Measurements from ENCODE around the gene IPMK. TPM values are rescaled to one million over a fixed set of nuclear protein-coding genes. Genes with fewer than 3 reads are reported as not detected.
A peak's percentile ranks its signal among the peaks of the same experiment; 100 is the strongest.

Gene IPMK
- total RNA-seq, 2 donors from 2014 or later: 1.5 to 7.5 TPM

DNA sequence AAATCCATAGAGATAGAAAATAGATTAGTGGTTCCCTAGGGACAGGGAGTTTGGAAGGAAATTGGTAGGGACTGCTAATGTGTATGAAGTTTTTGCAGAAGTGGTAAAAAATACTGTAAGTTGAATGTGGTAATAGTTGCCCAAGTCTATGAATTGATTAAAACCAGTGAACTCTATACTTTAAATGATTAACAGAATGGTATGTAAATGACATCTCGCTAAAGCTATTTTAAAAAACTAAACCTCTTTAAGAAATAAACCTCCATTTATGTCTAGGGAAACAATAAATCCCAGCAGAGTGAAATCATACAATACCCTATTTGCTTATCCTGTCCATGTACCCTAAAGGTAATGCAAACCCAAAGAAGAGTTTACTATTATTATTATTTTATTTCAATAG lies 61.4 kb downstream of the IPMK start:
- TF ChIP-seq, protein P1, sequence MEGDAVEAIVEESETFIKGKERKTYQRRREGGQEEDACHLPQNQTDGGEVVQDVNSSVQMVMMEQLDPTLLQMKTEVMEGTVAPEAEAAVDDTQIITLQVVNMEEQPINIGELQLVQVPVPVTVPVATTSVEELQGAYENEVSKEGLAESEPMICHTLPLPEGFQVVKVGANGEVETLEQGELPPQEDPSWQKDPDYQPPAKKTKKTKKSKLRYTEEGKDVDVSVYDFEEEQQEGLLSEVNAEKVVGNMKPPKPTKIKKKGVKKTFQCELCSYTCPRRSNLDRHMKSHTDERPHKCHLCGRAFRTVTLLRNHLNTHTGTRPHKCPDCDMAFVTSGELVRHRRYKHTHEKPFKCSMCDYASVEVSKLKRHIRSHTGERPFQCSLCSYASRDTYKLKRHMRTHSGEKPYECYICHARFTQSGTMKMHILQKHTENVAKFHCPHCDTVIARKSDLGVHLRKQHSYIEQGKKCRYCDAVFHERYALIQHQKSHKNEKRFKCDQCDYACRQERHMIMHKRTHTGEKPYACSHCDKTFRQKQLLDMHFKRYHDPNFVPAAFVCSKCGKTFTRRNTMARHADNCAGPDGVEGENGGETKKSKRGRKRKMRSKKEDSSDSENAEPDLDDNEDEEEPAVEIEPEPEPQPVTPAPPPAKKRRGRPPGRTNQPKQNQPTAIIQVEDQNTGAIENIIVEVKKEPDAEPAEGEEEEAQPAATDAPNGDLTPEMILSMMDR (IDR thresholded peaks at IDR 0.05): no peak
- no peaks in the 10 kb centered on the region for H3K27me3 ChIP-seq (replicated peaks; ENCODE audit: insufficient read depth)
- no peak for ATAC-seq (ENCODE audit: insufficient number of reproducible peaks, low FRiP score, low read depth)

DNA sequence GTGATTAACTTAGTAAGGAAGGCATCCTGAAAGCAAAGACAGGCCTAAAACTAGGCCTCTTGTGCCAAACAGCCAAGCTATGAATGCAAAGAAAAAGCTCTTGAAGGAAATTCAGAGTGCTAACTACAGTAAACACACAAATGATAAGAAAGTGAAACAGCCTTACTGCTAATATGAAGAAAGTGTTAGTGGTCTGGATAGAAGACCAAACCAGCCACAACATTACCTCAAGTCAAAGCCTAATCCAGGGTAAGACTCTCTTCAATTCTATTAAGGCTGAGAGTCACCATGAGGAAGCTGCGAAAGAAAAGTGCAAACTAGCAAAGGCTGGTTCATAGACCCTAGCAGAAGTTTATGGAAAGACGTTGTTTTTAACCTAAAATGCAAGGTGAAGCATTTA lies 66.0 kb downstream of the IPMK start:
- Histone ChIP-seq H3K27me3 (replicated peaks; ENCODE audit: insufficient read depth) (no peaks in the 10 kb centered on the region), H3K9me3 (no peaks in the 10 kb centered on the region), H3K36me3 (no peaks in the 10 kb centered on the region), H3K4me1 (ENCODE audit: control insufficient read depth in 1 of 2, low read depth in 2 of 2) (no peaks in the 10 kb centered on the region), H3K4me3 (no peak overlapping the region), H3K27ac (no peak overlapping the region)
- TF ChIP-seq, protein P1 (IDR thresholded peaks at IDR 0.05): no peak
- ATAC-seq (ENCODE audit: insufficient number of reproducible peaks, low FRiP score, low read depth) (no peak), DNase-seq (ENCODE audit: low spot score) (no peak)

More for the DNA sequence above, 61.4 kb downstream of the IPMK start:
- Histone ChIP-seq H3K27ac (no peak overlapping the region), H3K36me3 (no peaks in the 10 kb centered on the region), H3K4me3 (no peak overlapping the region), H3K9me3 (no peaks in the 10 kb centered on the region), H3K4me1 (ENCODE audit: control insufficient read depth in 1 of 2, low read depth in 2 of 2) (no peaks in the 10 kb centered on the region)
- DNase-seq (ENCODE audit: low spot score): no peak

GRCh38 chr10:58189269-58189668 lies 78.4 kb downstream of the IPMK start:
- peak overlapping the region in 1 of 2 donors; percentile 8 for H3K27ac ChIP-seq
- DNase-seq (ENCODE audit: low spot score): no peak
- no peak for ATAC-seq (ENCODE audit: insufficient number of reproducible peaks, low FRiP score, low read depth)
- no peaks in the 10 kb centered on the region for H3K9me3 ChIP-seq
- H3K4me3 ChIP-seq: no peak overlapping the region
- no peaks in the 10 kb centered on the region for H3K36me3 ChIP-seq
- TF ChIP-seq, protein P1 (IDR thresholded peaks at IDR 0.05): no peak
- H3K4me1 ChIP-seq (ENCODE audit: control insufficient read depth in 1 of 2, low read depth in 2 of 2): peaks cover 8 to 19% of the 10 kb centered on the region in 2 donors
- H3K27me3 ChIP-seq (replicated peaks; ENCODE audit: insufficient read depth): no peaks in the 10 kb centered on the region

GRCh38 chr10:58184120-58184670 lies 83.5 kb downstream of the IPMK start:
- Histone ChIP-seq H3K27ac (no peak overlapping the region), H3K4me3 (no peak overlapping the region), H3K9me3 (no peaks in the 10 kb centered on the region), H3K36me3 (no peaks in the 10 kb centered on the region), H3K4me1 (ENCODE audit: control insufficient read depth in 1 of 2, low read depth in 2 of 2) (peaks cover 0 to 8% of the 10 kb centered on the region in 2 donors), H3K27me3 (replicated peaks; ENCODE audit: insufficient read depth) (no peaks in the 10 kb centered on the region)
- DNase-seq (ENCODE audit: low spot score) (no peak), ATAC-seq (ENCODE audit: insufficient number of reproducible peaks, low FRiP score, low read depth) (no peak)
- TF ChIP-seq, protein P1 (IDR thresholded peaks at IDR 0.05): no peak

- no peaks in the 10 kb centered on the region for H3K4me1 ChIP-seq (ENCODE audit: control insufficient read depth in 1 of 2, low read depth in 2 of 2)
- no peak for ATAC-seq (ENCODE audit: insufficient number of reproducible peaks, low FRiP score, low read depth)
- H3K27me3 ChIP-seq (replicated peaks; ENCODE audit: insufficient read depth): no peaks in the 10 kb centered on the region
- no peak overlapping the region for H3K4me3 ChIP-seq
- H3K36me3 ChIP-seq: no peaks in the 10 kb centered on the region
- no peaks in the 10 kb centered on the region for H3K9me3 ChIP-seq
- H3K27ac ChIP-seq: no peak overlapping the region
- DNase-seq (ENCODE audit: low spot score): no peak
- TF ChIP-seq, protein P1 (IDR thresholded peaks at IDR 0.05): no peak
Observed at GRCh38 chr10:58180666-58181065, 87.0 kb downstream of the IPMK start.

Data from thoracic aorta (tissue), 2 donors.